ENCODE results near the gene FOXJ3.

FOXJ3 gene

GRCh38 chr1:42158189-42158588 lies 176.8 kb downstream of the FOXJ3 start:
- H3K9ac ChIP-seq (ENCODE audit: low read length) = no peak overlapping the region
- no peaks in the 10 kb centered on the region for H3K4me1 ChIP-seq (ENCODE audit: control insufficient read depth, low read depth, low read length)
- no peaks in the 10 kb centered on the region for H3K36me3 ChIP-seq (ENCODE audit: control insufficient read depth, low read depth, low read length)
- H3K27ac ChIP-seq (ENCODE audit: low read length) = no peak overlapping the region
- no peak overlapping the region for H3K4me3 ChIP-seq (ENCODE audit: low read length)
- H3K27me3 ChIP-seq (ENCODE audit: control insufficient read depth, insufficient read depth, low read length) = no peaks in the 10 kb centered on the region
- peaks cover 3% of the 10 kb centered on the region for H3K9me3 ChIP-seq (ENCODE audit: control insufficient read depth, low read depth, low read length)

GRCh38 chr1:42157667-42158066 lies 177.4 kb downstream of the FOXJ3 start:
- no peaks in the 10 kb centered on the region for H3K36me3 ChIP-seq (ENCODE audit: control insufficient read depth, low read depth, low read length)
- H3K4me1 ChIP-seq (ENCODE audit: control insufficient read depth, low read depth, low read length) = no peaks in the 10 kb centered on the region
- peaks cover 3% of the 10 kb centered on the region for H3K9me3 ChIP-seq (ENCODE audit: control insufficient read depth, low read depth, low read length)
- H3K27ac ChIP-seq (ENCODE audit: low read length) = no peak overlapping the region
- no peaks in the 10 kb centered on the region for H3K27me3 ChIP-seq (ENCODE audit: control insufficient read depth, insufficient read depth, low read length)
- no peak overlapping the region for H3K9ac ChIP-seq (ENCODE audit: low read length)
- H3K4me3 ChIP-seq (ENCODE audit: low read length) = no peak overlapping the region

GRCh38 chr1:42155362-42155761 lies 179.7 kb downstream of the FOXJ3 start:
- no peaks in the 10 kb centered on the region for H3K4me1 ChIP-seq (ENCODE audit: control insufficient read depth, low read depth, low read length)
- no peaks in the 10 kb centered on the region for H3K27me3 ChIP-seq (ENCODE audit: control insufficient read depth, insufficient read depth, low read length)
- no peak overlapping the region for H3K9ac ChIP-seq (ENCODE audit: low read length)
- no peaks in the 10 kb centered on the region for H3K9me3 ChIP-seq (ENCODE audit: control insufficient read depth, low read depth, low read length)
- H3K36me3 ChIP-seq (ENCODE audit: control insufficient read depth, low read depth, low read length) = no peaks in the 10 kb centered on the region
- H3K4me3 ChIP-seq (ENCODE audit: low read length) = no peak overlapping the region
- H3K27ac ChIP-seq (ENCODE audit: low read length) = no peak overlapping the region

GRCh38 chr1:42154685-42155084 lies 180.3 kb downstream of the FOXJ3 start:
- H3K4me3 ChIP-seq (ENCODE audit: low read length) = no peak overlapping the region
- H3K9me3 ChIP-seq (ENCODE audit: control insufficient read depth, low read depth, low read length) = no peaks in the 10 kb centered on the region
- no peak overlapping the region for H3K27ac ChIP-seq (ENCODE audit: low read length)
- H3K36me3 ChIP-seq (ENCODE audit: control insufficient read depth, low read depth, low read length) = no peaks in the 10 kb centered on the region
- H3K4me1 ChIP-seq (ENCODE audit: control insufficient read depth, low read depth, low read length) = no peaks in the 10 kb centered on the region
- H3K27me3 ChIP-seq (ENCODE audit: control insufficient read depth, insufficient read depth, low read length) = no peaks in the 10 kb centered on the region
- no peak overlapping the region for H3K9ac ChIP-seq (ENCODE audit: low read length)

GRCh38 chr1:42153624-42154023 lies 181.4 kb downstream of the FOXJ3 start:
- no peak overlapping the region for H3K9ac ChIP-seq (ENCODE audit: low read length)
- H3K27ac ChIP-seq (ENCODE audit: low read length) = no peak overlapping the region
- H3K4me3 ChIP-seq (ENCODE audit: low read length) = no peak overlapping the region
- H3K36me3 ChIP-seq (ENCODE audit: control insufficient read depth, low read depth, low read length) = no peaks in the 10 kb centered on the region
- no peaks in the 10 kb centered on the region for H3K4me1 ChIP-seq (ENCODE audit: control insufficient read depth, low read depth, low read length)
- H3K9me3 ChIP-seq (ENCODE audit: control insufficient read depth, low read depth, low read length) = no peaks in the 10 kb centered on the region
- no peaks in the 10 kb centered on the region for H3K27me3 ChIP-seq (ENCODE audit: control insufficient read depth, insufficient read depth, low read length)

GRCh38 chr1:42152907-42153600 lies 182.0 kb downstream of the FOXJ3 start, which contains the start of gene GUCA2B:
TSS of gene GUCA2B (plus strand) at chr1:42153410. CDS start at chr1:42153451, 41 bp downstream.
- Histone ChIP-seq H3K27me3 (ENCODE audit: control insufficient read depth, insufficient read depth, low read length) (no peaks in the 10 kb centered on the region), H3K27ac (ENCODE audit: low read length) (no peak within 1 kb of the TSS), H3K4me1 (ENCODE audit: control insufficient read depth, low read depth, low read length) (no peaks in the 10 kb centered on the region), H3K9ac (ENCODE audit: low read length) (no peak within 1 kb of the TSS), H3K36me3 (ENCODE audit: control insufficient read depth, low read depth, low read length) (no peaks in the 10 kb centered on the region), H3K4me3 (ENCODE audit: low read length) (no peak within 1 kb of the TSS), H3K9me3 (ENCODE audit: control insufficient read depth, low read depth, low read length) (no peaks in the 10 kb centered on the region)

- H3K9me3 ChIP-seq (ENCODE audit: control insufficient read depth, low read depth, low read length) = no peaks in the 10 kb centered on the region
- H3K36me3 ChIP-seq (ENCODE audit: control insufficient read depth, low read depth, low read length) = no peaks in the 10 kb centered on the region
- no peaks in the 10 kb centered on the region for H3K27me3 ChIP-seq (ENCODE audit: control insufficient read depth, insufficient read depth, low read length)
- no peak overlapping the region for H3K27ac ChIP-seq (ENCODE audit: low read length)
- H3K4me3 ChIP-seq (ENCODE audit: low read length) = no peak overlapping the region
- H3K9ac ChIP-seq (ENCODE audit: low read length) = no peak overlapping the region
- no peaks in the 10 kb centered on the region for H3K4me1 ChIP-seq (ENCODE audit: control insufficient read depth, low read depth, low read length)
Observed at GRCh38 chr1:42152119-42152518, 182.9 kb downstream of the FOXJ3 start.

GRCh38 chr1:42150651-42151050 lies 184.4 kb downstream of the FOXJ3 start:
- Histone ChIP-seq H3K36me3 (ENCODE audit: control insufficient read depth, low read depth, low read length) (no peaks in the 10 kb centered on the region), H3K4me3 (ENCODE audit: low read length) (no peak overlapping the region), H3K4me1 (ENCODE audit: control insufficient read depth, low read depth, low read length) (no peaks in the 10 kb centered on the region), H3K9ac (ENCODE audit: low read length) (no peak overlapping the region), H3K27ac (ENCODE audit: low read length) (no peak overlapping the region), H3K9me3 (ENCODE audit: control insufficient read depth, low read depth, low read length) (no peaks in the 10 kb centered on the region), H3K27me3 (ENCODE audit: control insufficient read depth, insufficient read depth, low read length) (no peaks in the 10 kb centered on the region)

- H3K27ac ChIP-seq (ENCODE audit: low read length) = no peak overlapping the region
- H3K36me3 ChIP-seq (ENCODE audit: control insufficient read depth, low read depth, low read length) = no peaks in the 10 kb centered on the region
- no peaks in the 10 kb centered on the region for H3K4me1 ChIP-seq (ENCODE audit: control insufficient read depth, low read depth, low read length)
- no peak overlapping the region for H3K4me3 ChIP-seq (ENCODE audit: low read length)
- no peak overlapping the region for H3K9ac ChIP-seq (ENCODE audit: low read length)
- H3K27me3 ChIP-seq (ENCODE audit: control insufficient read depth, insufficient read depth, low read length) = no peaks in the 10 kb centered on the region
- no peaks in the 10 kb centered on the region for H3K9me3 ChIP-seq (ENCODE audit: control insufficient read depth, low read depth, low read length)
Observed at GRCh38 chr1:42148166-42148565, 186.9 kb downstream of the FOXJ3 start.

GRCh38 chr1:42146626-42147320 lies 188.3 kb downstream of the FOXJ3 start:
- Histone ChIP-seq H3K4me3 (ENCODE audit: low read length) (no peak overlapping the region), H3K9me3 (ENCODE audit: control insufficient read depth, low read depth, low read length) (no peaks in the 10 kb centered on the region), H3K27me3 (ENCODE audit: control insufficient read depth, insufficient read depth, low read length) (no peaks in the 10 kb centered on the region), H3K4me1 (ENCODE audit: control insufficient read depth, low read depth, low read length) (no peaks in the 10 kb centered on the region), H3K9ac (ENCODE audit: low read length) (no peak overlapping the region), H3K27ac (ENCODE audit: low read length) (no peak overlapping the region), H3K36me3 (ENCODE audit: control insufficient read depth, low read depth, low read length) (no peaks in the 10 kb centered on the region)

GRCh38 chr1:42145764-42146625 lies 189.0 kb downstream of the FOXJ3 start:
- Histone ChIP-seq H3K9me3 (ENCODE audit: control insufficient read depth, low read depth, low read length) (no peaks in the 10 kb centered on the region), H3K27me3 (ENCODE audit: control insufficient read depth, insufficient read depth, low read length) (no peaks in the 10 kb centered on the region), H3K4me1 (ENCODE audit: control insufficient read depth, low read depth, low read length) (no peaks in the 10 kb centered on the region), H3K9ac (ENCODE audit: low read length) (no peak overlapping the region), H3K36me3 (ENCODE audit: control insufficient read depth, low read depth, low read length) (no peaks in the 10 kb centered on the region), H3K27ac (ENCODE audit: low read length) (no peak overlapping the region), H3K4me3 (ENCODE audit: low read length) (no peak overlapping the region)
